Breast epithelium (tissue), 4 donors: ENCODE results near the gene ATP6V1B1. TPM values are rescaled to one million over a fixed set of nuclear protein-coding genes. Genes with fewer than 3 reads are reported as not detected.
A peak's percentile ranks its signal among the peaks of the same experiment; 100 is the strongest.
"Not testable (repeated sequence)": the region's sequence is repeated elsewhere in the genome, so short reads cannot be mapped to it uniquely, and the experiment has no call there.

Experiments
- DNase-seq, 2 donors: peaks; one replicate each; pipeline ENCODE4 v3.0.0-alpha.2; 2019; ENCODE audit warnings: low spot score in 2 of 2
- H3K27ac ChIP-seq, 2 donors: fragments of 200-600 bp; sonication (generic) in 1 of 2; one replicate each; pipeline ENCODE4 v1.5.1; 2016 to 2019; ENCODE audit warnings: mild to moderate bottlenecking in 1 of 2
- H3K27me3 ChIP-seq, 2 donors: fragments of 200-600 bp; sonication (generic) in 1 of 2; one replicate each; pipeline versions ENCODE4 v1.5.1 to v1.6.0; 2017 to 2019; ENCODE audit warnings: control low read depth in 1 of 2, mild to moderate bottlenecking in 1 of 2
- H3K36me3 ChIP-seq: fragments of 200-600 bp; one replicate; pipeline ENCODE4 v1.5.1; 2019
- H3K4me1 ChIP-seq, 2 donors: fragments of 200-600 bp; sonication (generic); one replicate each; pipeline ENCODE4 v1.5.1; 2016 to 2019; ENCODE audit warnings: control low read depth in 1 of 2
- H3K4me3 ChIP-seq, 3 donors: fragments of 200-600 bp; sonication (generic); 1 replicate in 2 of 3; 2 replicates in 1 of 3; pipeline ENCODE4 v1.5.1; 2016 to 2019; ENCODE audit warnings: mild to moderate bottlenecking in 3 of 3, moderate library complexity in 2 of 3
- H3K9me3 ChIP-seq, 2 donors: fragments of 200-600 bp; sonication (generic) in 1 of 2; one replicate each; pipeline ENCODE4 v1.5.1; 2016 to 2019; ENCODE audit warnings: control low read depth in 1 of 2
- POLR2A ChIP-seq: fragments of 450-650 bp; IDR thresholded peaks from one replicate; pipeline ENCODE4 v1.6.1; 2016; ENCODE audit warnings: antibody characterized with exemption, mild to moderate bottlenecking, moderate library complexity
- POLR2AphosphoS5 ChIP-seq, 3 donors: sonication (generic); formaldehyde crosslinking; IDR thresholded peaks; one replicate each; pipeline ENCODE4 v1.6.1; 2017; ENCODE audit warnings: antibody characterized with exemption in 3 of 3
- intact Hi-C: fragments of 100-400 bp; cut with DNase I; formaldehyde crosslinking; loops from one replicate; pipeline ENCODE4 v1.15.1; 2023; ENCODE audit warnings: low total_unique reads
- total RNA-seq, 3 donors: library from RNA; depleted of rRNA; stranded (reverse); fragments of >200 nt; gene quantifications; one replicate each; pipeline ENCODE4 v1.1.0, GENCODE V29; 2016
- TF ChIP-seq, protein P1 (sequence below), 3 donors: fragments of 450-650 bp; IDR thresholded peaks; one replicate each; pipeline ENCODE4 v1.5.1; 2016 to 2017; ENCODE audit warnings: antibody characterized with exemption in 3 of 3, mild to moderate bottlenecking in 3 of 3, moderate library complexity in 3 of 3

ATP6V1B1 gene
- total RNA-seq, 3 donors from 2014 or later, result 1.8 to 38.2 (median 4.6) TPM

DNA sequence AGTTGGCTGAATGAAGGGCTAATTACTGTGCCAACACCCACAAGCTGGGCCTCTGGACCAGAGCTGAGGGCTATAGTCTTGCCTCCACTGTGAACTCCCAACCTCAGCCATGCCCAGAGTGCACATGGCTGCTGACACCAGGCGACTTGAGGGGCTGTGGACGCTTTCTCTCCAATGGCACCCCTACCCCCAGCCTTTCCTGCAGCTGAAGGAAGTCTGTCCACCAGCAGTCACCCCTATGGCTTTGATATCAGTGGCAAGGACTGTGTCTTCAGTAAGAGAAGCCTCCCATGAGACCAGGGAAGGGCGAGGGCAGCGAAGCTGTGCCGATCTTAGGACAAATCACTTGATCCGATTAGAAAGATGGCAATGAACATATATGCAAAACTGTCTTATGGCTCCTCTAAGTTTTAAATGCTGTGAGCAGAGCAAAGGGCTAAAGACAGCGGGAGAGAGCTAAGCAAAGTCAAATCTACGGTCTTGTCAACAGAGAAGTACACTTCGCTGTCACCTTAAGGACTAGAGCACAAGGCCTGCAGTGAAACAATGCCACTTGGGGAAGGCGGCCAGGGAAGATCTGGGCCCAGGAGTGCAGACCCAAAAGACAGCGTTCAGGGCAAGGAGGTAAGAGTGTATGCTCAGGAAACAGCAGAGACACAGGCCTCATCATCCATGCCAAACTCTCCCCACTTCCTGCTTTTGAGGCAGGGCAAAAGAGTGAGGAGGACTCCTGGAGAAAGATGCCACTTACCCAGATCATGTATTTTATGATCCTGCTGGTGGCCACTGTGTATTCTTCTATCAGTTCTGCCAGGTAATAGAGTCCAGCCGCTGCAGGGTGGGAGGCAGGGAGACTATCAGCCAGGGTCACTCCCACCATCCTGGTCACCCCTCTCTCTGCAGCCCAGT lies 57.5 kb downstream of the ATP6V1B1 start:
- Histone ChIP-seq H3K4me3 (peak overlapping the region; percentile 84 to 100 (median 85)), H3K36me3 (no peaks in the 10 kb centered on the region), H3K27me3 (no peaks in the 10 kb centered on the region), H3K4me1 (peaks cover 2 to 9% of the 10 kb centered on the region in 2 donors), H3K9me3 (no peaks in the 10 kb centered on the region), H3K27ac (peak overlapping the region; percentile 88 to 89)
- TF ChIP-seq POLR2A, result no peak
- TF ChIP-seq, protein P1, sequence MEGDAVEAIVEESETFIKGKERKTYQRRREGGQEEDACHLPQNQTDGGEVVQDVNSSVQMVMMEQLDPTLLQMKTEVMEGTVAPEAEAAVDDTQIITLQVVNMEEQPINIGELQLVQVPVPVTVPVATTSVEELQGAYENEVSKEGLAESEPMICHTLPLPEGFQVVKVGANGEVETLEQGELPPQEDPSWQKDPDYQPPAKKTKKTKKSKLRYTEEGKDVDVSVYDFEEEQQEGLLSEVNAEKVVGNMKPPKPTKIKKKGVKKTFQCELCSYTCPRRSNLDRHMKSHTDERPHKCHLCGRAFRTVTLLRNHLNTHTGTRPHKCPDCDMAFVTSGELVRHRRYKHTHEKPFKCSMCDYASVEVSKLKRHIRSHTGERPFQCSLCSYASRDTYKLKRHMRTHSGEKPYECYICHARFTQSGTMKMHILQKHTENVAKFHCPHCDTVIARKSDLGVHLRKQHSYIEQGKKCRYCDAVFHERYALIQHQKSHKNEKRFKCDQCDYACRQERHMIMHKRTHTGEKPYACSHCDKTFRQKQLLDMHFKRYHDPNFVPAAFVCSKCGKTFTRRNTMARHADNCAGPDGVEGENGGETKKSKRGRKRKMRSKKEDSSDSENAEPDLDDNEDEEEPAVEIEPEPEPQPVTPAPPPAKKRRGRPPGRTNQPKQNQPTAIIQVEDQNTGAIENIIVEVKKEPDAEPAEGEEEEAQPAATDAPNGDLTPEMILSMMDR (IDR thresholded peaks at IDR 0.05), result no peak
- no peak for TF ChIP-seq POLR2AphosphoS5 (IDR thresholded peaks at IDR 0.05)
- intact Hi-C loops, result no loop called here
- no peak for DNase-seq

- Histone ChIP-seq H3K27ac (peak overlapping the region; percentile 88 to 89), H3K4me1 (peaks cover 2 to 9% of the 10 kb centered on the region in 2 donors), H3K9me3 (no peaks in the 10 kb centered on the region), H3K27me3 (no peaks in the 10 kb centered on the region), H3K36me3 (no peaks in the 10 kb centered on the region), H3K4me3 (peak overlapping the region; percentile 84 to 100 (median 85))
- TF ChIP-seq POLR2A (no peak), POLR2AphosphoS5 (IDR thresholded peaks at IDR 0.05) (no peak)
- TF ChIP-seq, protein P1 (IDR thresholded peaks at IDR 0.05), result no peak
- intact Hi-C loops, result no loop called here
- DNase-seq, result no peak
Observed at GRCh38 chr2:70994009-70994698, 58.5 kb downstream of the ATP6V1B1 start.

- H3K4me3 ChIP-seq, result peak within 1 kb of the TSS; percentile 84 to 100 (median 85)
- TF ChIP-seq POLR2AphosphoS5 (IDR thresholded peaks at IDR 0.05) (peak in 1 of 3 donors; percentile 32), POLR2A (no peak)
- TF ChIP-seq, protein P1 (IDR thresholded peaks at IDR 0.05), result peak in 1 of 3 donors; percentile 53
- peaks cover 2 to 9% of the 10 kb centered on the region in 2 donors for H3K4me1 ChIP-seq
- no peaks in the 10 kb centered on the region for H3K9me3 ChIP-seq
- no peaks in the 10 kb centered on the region for H3K36me3 ChIP-seq
- H3K27me3 ChIP-seq, result no peaks in the 10 kb centered on the region
- H3K27ac ChIP-seq, result peak within 1 kb of the TSS; percentile 88 to 89
- DNase-seq, result peak; percentile 76 to 84
- intact Hi-C loops, result no loop called here
Observed at GRCh38 chr2:70994699-70995425, 59.2 kb downstream of the ATP6V1B1 start, which contains the start of gene TEX261. TSS of gene TEX261 (minus strand) at chr2:70994873. CDS start at chr2:70994757, 116 bp downstream.

DNA sequence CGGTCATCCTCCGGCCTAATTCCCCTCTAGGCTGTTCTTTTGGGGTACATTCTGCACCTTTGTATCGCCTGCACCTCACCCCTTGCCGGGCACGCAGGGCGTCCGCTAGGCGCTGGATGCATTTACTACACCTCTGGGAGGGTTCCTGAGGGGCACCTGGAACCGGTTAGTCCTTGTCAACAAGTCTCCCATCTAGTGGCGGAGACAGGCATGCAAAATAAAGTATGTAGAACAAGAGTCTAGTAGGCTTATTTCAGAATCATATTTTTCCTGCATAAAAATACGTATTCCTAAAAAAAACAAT lies 59.7 kb downstream of the ATP6V1B1 start:
- no peak for DNase-seq
- Histone ChIP-seq H3K27me3 (no peaks in the 10 kb centered on the region), H3K36me3 (no peaks in the 10 kb centered on the region), H3K9me3 (no peaks in the 10 kb centered on the region), H3K4me3 (peak overlapping the region; percentile 84 to 100 (median 85)), H3K4me1 (peaks cover 2 to 9% of the 10 kb centered on the region in 2 donors), H3K27ac (peak overlapping the region; percentile 88 to 89)
- intact Hi-C loops, result no loop called here
- no peak for TF ChIP-seq POLR2AphosphoS5 (IDR thresholded peaks at IDR 0.05)
- TF ChIP-seq POLR2A, result no peak
- TF ChIP-seq, protein P1 (IDR thresholded peaks at IDR 0.05), result peak in 2 of 3 donors; percentile 27 to 36

- H3K27me3 ChIP-seq, H3K36me3 ChIP-seq, intact Hi-C loops, DNase-seq, H3K4me3 ChIP-seq, H3K27ac ChIP-seq, H3K9me3 ChIP-seq, H3K4me1 ChIP-seq: not testable (repeated sequence)
Observed at GRCh38 chr2:70998885-70999284, 63.2 kb downstream of the ATP6V1B1 start.
